Measurements from ENCODE around the gene PDE8B. TPM values are rescaled to one million over a fixed set of nuclear protein-coding genes. Genes with fewer than 3 reads are reported as not detected.
A peak's percentile ranks its signal among the peaks of the same experiment; 100 is the strongest.

PDE8B gene
- total RNA-seq, 1 donor from 2014 or later: 5.3 TPM

DNA sequence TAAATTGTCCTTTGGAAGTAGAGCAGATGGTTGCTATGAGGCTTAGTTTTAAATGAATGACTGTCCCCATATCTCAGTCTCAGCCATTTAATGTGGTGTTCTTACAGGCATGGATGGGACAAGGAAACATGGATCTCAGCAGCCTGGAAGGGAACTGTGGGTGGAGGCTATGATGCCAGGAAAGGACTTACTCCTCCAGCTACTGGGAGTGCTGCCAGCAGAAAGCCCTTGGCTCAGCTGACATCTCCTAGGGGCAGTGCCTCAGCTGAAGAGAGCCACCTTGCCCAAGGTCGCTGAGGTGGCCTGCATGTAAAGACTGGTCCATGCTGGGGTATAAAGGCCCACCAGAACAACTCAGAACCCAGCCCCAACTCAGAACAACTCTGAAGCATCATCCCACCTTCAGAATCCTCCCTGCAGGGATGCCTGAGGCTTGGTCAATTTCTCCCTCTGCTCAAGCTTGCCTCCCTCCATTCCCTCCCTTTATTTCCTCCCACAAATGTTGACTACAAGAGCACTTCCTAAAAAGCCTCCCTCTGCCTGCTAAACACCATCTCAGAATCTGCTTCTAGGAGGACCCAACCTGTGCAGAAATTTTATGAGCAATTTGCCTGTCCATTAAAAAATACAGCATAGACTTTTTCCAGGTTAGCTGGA lies 1.8 kb upstream of the PDE8B start:
- no peaks in the 10 kb centered on the region for H3K36me3 ChIP-seq
- no peaks in the 10 kb centered on the region for H3K9me3 ChIP-seq
- TF ChIP-seq CTCF (IDR thresholded peaks at IDR 0.05): no peak
- peak; percentile 50 for DNase-seq
- peaks cover 36% of the 10 kb centered on the region for H3K27me3 ChIP-seq (ENCODE audit: low read depth)
- no peak overlapping the region for H3K4me3 ChIP-seq
- ATAC-seq: peak; percentile 18 to 42
- H3K4me1 ChIP-seq: peaks cover 9% of the 10 kb centered on the region
- intact Hi-C loops (cut with DNase I): no loop called here
- no peak overlapping the region for H3K27ac ChIP-seq

- Histone ChIP-seq H3K36me3 (no peaks in the 10 kb centered on the region), H3K9me3 (no peaks in the 10 kb centered on the region), H3K4me3 (peak overlapping the region; percentile 58), H3K27me3 (ENCODE audit: low read depth) (peaks cover 42% of the 10 kb centered on the region), H3K27ac (no peak overlapping the region), H3K4me1 (peaks cover 9% of the 10 kb centered on the region)
- no peak for DNase-seq
- ATAC-seq: peak in 1 of 2 donors; percentile 10
- intact Hi-C loops (cut with DNase I): no loop called here
- no peak for TF ChIP-seq CTCF (IDR thresholded peaks at IDR 0.05)
Measured at GRCh38 chr5:77209495-77210090, 887 bp upstream of the PDE8B start.

GRCh38 chr5:77210964-77211690 lies 647 bp downstream of the PDE8B start:
- DNase-seq (no peak), ATAC-seq (peak; percentile 42 to 44)
- no peaks in the 10 kb centered on the region for H3K36me3 ChIP-seq
- peak overlapping the region; percentile 58 for H3K4me3 ChIP-seq
- peaks cover 9% of the 10 kb centered on the region for H3K4me1 ChIP-seq
- H3K27me3 ChIP-seq (ENCODE audit: low read depth): peaks cover 46% of the 10 kb centered on the region
- H3K9me3 ChIP-seq: no peaks in the 10 kb centered on the region
- no peak overlapping the region for H3K27ac ChIP-seq
- no peak for TF ChIP-seq CTCF (IDR thresholded peaks at IDR 0.05)
- intact Hi-C loops (cut with DNase I): no loop called here

DNA sequence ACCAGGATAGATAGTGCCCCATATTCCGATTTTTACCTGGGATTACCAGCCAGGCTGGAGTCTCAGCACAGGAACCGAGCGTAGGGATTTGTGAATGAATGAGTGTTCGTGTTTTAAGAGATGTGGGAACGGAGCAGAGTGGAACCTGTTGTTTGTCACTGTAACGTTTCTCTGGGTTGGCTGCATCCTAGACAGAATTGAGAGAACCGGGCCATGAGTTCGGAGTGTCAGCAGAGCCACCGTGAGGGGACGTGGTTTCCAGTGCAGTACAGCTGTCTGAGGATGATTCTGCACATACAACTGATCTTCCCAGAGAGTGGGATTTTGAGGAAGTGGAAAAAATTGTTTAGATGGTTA lies 1.2 kb downstream of the PDE8B start:
- H3K9me3 ChIP-seq: no peaks in the 10 kb centered on the region
- intact Hi-C loops (cut with DNase I): no loop called here
- peak overlapping the region; percentile 58 for H3K4me3 ChIP-seq
- DNase-seq (no peak), ATAC-seq (no peak)
- peaks cover 48% of the 10 kb centered on the region for H3K27me3 ChIP-seq (ENCODE audit: low read depth)
- no peaks in the 10 kb centered on the region for H3K36me3 ChIP-seq
- H3K4me1 ChIP-seq: peaks cover 9% of the 10 kb centered on the region
- H3K27ac ChIP-seq: no peak overlapping the region
- no peak for TF ChIP-seq CTCF (IDR thresholded peaks at IDR 0.05)

DNA sequence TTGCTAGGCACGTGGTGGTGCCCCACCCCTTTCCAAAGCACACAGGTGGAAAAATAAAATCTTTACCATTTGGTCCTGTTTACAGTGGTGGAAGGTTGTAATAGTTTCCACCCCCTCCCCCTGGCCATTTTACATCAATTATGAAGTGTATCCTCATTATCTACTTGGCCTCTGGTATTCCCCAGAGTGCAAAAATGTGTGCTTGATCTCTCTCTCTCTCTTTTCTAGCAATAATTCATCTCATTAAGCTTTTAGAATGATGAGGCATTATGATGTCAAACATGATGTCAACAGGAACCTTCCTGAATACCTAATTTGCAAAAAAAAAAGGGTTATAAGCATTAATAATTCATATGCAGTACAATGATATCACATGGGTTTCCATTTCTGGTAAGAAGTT lies 3.1 kb downstream of the PDE8B start:
- no peak overlapping the region for H3K27ac ChIP-seq
- DNase-seq (no peak), ATAC-seq (no peak)
- no peak for TF ChIP-seq CTCF (IDR thresholded peaks at IDR 0.05)
- no peaks in the 10 kb centered on the region for H3K9me3 ChIP-seq
- H3K36me3 ChIP-seq: no peaks in the 10 kb centered on the region
- intact Hi-C loops (cut with DNase I): no loop called here
- no peak overlapping the region for H3K4me3 ChIP-seq
- peaks cover 9% of the 10 kb centered on the region for H3K4me1 ChIP-seq
- peaks cover 48% of the 10 kb centered on the region for H3K27me3 ChIP-seq (ENCODE audit: low read depth)

Data from lower lobe of right lung (tissue), 2 donors.